IMR-90 (cell line): ENCODE data around the gene GNL1. TPM values are rescaled to one million over a fixed set of nuclear protein-coding genes. Genes with fewer than 3 reads are reported as not detected.
A peak's percentile ranks its signal among the peaks of the same experiment; 100 is the strongest.
"Not testable (repeated sequence)": the region's sequence is repeated elsewhere in the genome, so short reads cannot be mapped to it uniquely, and the experiment has no call there.

ENCODE experiments used
- ATAC-seq: fragments of 200-7000 bp; cut with Tn5 transposase; 2 replicates; pipeline ENCODE4 v1.9.1; 2020; ENCODE audit warnings: low read depth, mild to moderate bottlenecking, moderate library complexity
- BruUV-seq: library from RNA; stranded (reverse); fragments of 400-500 nt; replicated peaks from 2 replicates; lab custom pipeline; 2021; lab: Mats Ljungman, UMichigan
- CTCF ChIA-PET: fragments of 300-600 bp; formaldehyde crosslinking; extraction: SDS; loops from one replicate; lab custom pipeline; 2021; ENCODE audit warnings: antibody characterized with exemption; lab: Yijun Ruan, JAX
- POLR2A ChIA-PET: fragments of 300-600 bp; sonication (Branson Sonifier 250); formaldehyde crosslinking; loops from one replicate; lab custom pipeline; 2022; ENCODE audit warnings: antibody characterized with exemption; ENCODE audit not compliant: unreplicated experiment; lab: Charles Lee
- DNase-seq: peaks from one replicate; pipeline ENCODE4 v3.0.0; 2013
- H2AFZ ChIP-seq: replicated peaks from 2 replicates; pipeline ENCODE3; 2013; ENCODE audit warnings: low read length, mild to moderate bottlenecking; ENCODE audit not compliant: poor library complexity
- H2AK5ac ChIP-seq: 2 replicates; pipeline ENCODE4 v1.6.1; 2013; ENCODE audit warnings: low read depth, low read length, inconsistent platforms
- H2AK9ac ChIP-seq: replicated peaks from 2 replicates; pipeline ENCODE3; 2013; ENCODE audit warnings: mild to moderate bottlenecking, low read depth, low read length, moderate library complexity; ENCODE audit not compliant: poor library complexity
- H2BK120ac ChIP-seq: 2 replicates; pipeline ENCODE4 v1.6.1; 2013; ENCODE audit warnings: low read depth, low read length, inconsistent platforms
- H2BK15ac ChIP-seq: 3 replicates; pipeline ENCODE4 v1.6.1; 2013; ENCODE audit warnings: low read depth, low read length, inconsistent platforms
- H2BK20ac ChIP-seq: 2 replicates; pipeline ENCODE4 v1.6.1; 2013; ENCODE audit warnings: low read depth, mild to moderate bottlenecking, inconsistent platforms, low read length, moderate library complexity
- H2BK5ac ChIP-seq: 2 replicates; pipeline ENCODE4 v1.6.1; 2013; ENCODE audit warnings: mild to moderate bottlenecking, low read depth, low read length, inconsistent platforms; ENCODE audit not compliant: poor library complexity, severe bottlenecking
- H3K14ac ChIP-seq: replicated peaks from 2 replicates; pipeline ENCODE4 v1.6.1; 2013; ENCODE audit warnings: low read depth, low read length, inconsistent platforms
- H3K18ac ChIP-seq: 2 replicates; pipeline ENCODE4 v1.6.1; 2013; ENCODE audit warnings: low read depth, low read length, control low read depth
- H3K23ac ChIP-seq: 2 replicates; pipeline ENCODE4 v1.6.1; 2013; ENCODE audit warnings: low read depth, low read length, inconsistent platforms
- H3K27ac ChIP-seq: 2 replicates; pipeline ENCODE4 v1.5.1; 2013; ENCODE audit warnings: mild to moderate bottlenecking, control low read depth, low read length; ENCODE audit not compliant: insufficient read depth
- H3K27me3 ChIP-seq: 2 replicates; pipeline ENCODE4 v1.6.1; 2013; ENCODE audit warnings: low read length; ENCODE audit not compliant: control insufficient read depth, insufficient read depth
- H3K36me3 ChIP-seq: 2 replicates; pipeline ENCODE4 v1.6.1; 2013; ENCODE audit warnings: low read length, mixed read lengths; ENCODE audit not compliant: control insufficient read depth, insufficient read depth
- H3K4ac ChIP-seq: 2 replicates; pipeline ENCODE4 v1.6.1; 2013; ENCODE audit warnings: low read depth, low read length, inconsistent platforms
- H3K4me1 ChIP-seq: 2 replicates; pipeline ENCODE4 v1.6.1; 2013; ENCODE audit warnings: low read length, mixed read lengths; ENCODE audit not compliant: control insufficient read depth, insufficient read depth
- H3K4me2 ChIP-seq: 2 replicates; pipeline ENCODE4 v1.6.1; 2013; ENCODE audit warnings: low read depth, mild to moderate bottlenecking, control low read depth, low read length, moderate library complexity
- H3K4me3 ChIP-seq: 2 replicates; pipeline ENCODE4 v1.5.1; 2013; ENCODE audit warnings: low read depth, mild to moderate bottlenecking, control low read depth, low read length, moderate library complexity; ENCODE audit not compliant: insufficient read depth
- H3K56ac ChIP-seq: 2 replicates; pipeline ENCODE4 v1.6.1; 2013; ENCODE audit warnings: low read length, inconsistent platforms; ENCODE audit not compliant: insufficient read depth; ENCODE audit errors: extremely low read depth
- H3K79me1 ChIP-seq, 2 experiments: 2 replicates each; pipeline ENCODE4 v1.6.1; 2013; ENCODE audit warnings: low read length in 2 of 2, inconsistent platforms in 1 of 2, low read depth in 1 of 2
- H3K9ac ChIP-seq: 2 replicates; pipeline ENCODE4 v1.6.1; 2013; ENCODE audit warnings: low read depth, low read length, control low read depth
- H3K9me1 ChIP-seq: 2 replicates; pipeline ENCODE4 v1.6.1; 2013; ENCODE audit warnings: low read length, inconsistent platforms; ENCODE audit not compliant: insufficient read depth
- H3K9me3 ChIP-seq: 2 replicates; pipeline ENCODE4 v1.6.1; 2013; ENCODE audit warnings: low read length; ENCODE audit not compliant: control insufficient read depth, insufficient read depth
- H4K20me1 ChIP-seq: 2 replicates; pipeline ENCODE4 v1.6.1; 2013; ENCODE audit warnings: low read length, inconsistent platforms; ENCODE audit not compliant: insufficient read depth
- H4K5ac ChIP-seq: 2 replicates; pipeline ENCODE4 v1.6.1; 2013; ENCODE audit warnings: mild to moderate bottlenecking, low read depth, low read length, control low read depth
- H4K8ac ChIP-seq, 2 experiments: 2 replicates each; pipeline ENCODE4 v1.6.1; 2013; ENCODE audit warnings: low read depth in 2 of 2, low read length in 2 of 2, control low read depth in 1 of 2, inconsistent platforms in 1 of 2
- H4K91ac ChIP-seq: 2 replicates; pipeline ENCODE4 v1.6.1; 2013; ENCODE audit warnings: low read depth, low read length, inconsistent platforms; ENCODE audit not compliant: insufficient read depth
- WGBS, 2 experiments: methylation state at CpG; one replicate each; pipeline versions ENCODE4 v1.1.5 to v1.1.7; 2013; ENCODE audit warnings: missing lambda C conversion rate in 2 of 2; ENCODE audit not compliant: insufficient read length in 1 of 2; ENCODE audit errors: extremely low coverage in 2 of 2; 5-methylcytosine and 5-hydroxymethylcytosine counted together
- dilution Hi-C: fragments of 300-500 bp; cut with HindIII; formaldehyde crosslinking; loops from one replicate; pipeline ENCODE4 v1.14.3; 2018; ENCODE audit warnings: low sequenced_read_pairs; ENCODE audit not compliant: unreplicated experiment
- in situ Hi-C: fragments of 300-500 bp; cut with MboI; formaldehyde crosslinking; loops from 3 replicates; pipeline ENCODE4 v1.14.3; 2019; ENCODE audit warnings: low sequenced_read_pairs, inconsistent platforms, mixed read lengths
- intact Hi-C: fragments of 100-400 bp; cut with micrococcal nuclease; formaldehyde crosslinking; loops from 2 replicates; pipeline ENCODE4 v1.10.0; 2022
- polyA plus RNA-seq, 3 experiments: library from polyadenylated mRNA; depleted of rRNA; stranded (reverse); fragments of >200 nt; gene quantifications; 2 replicates each; pipeline ENCODE4 v1.2.3, GENCODE V29; 2012; ENCODE audit warnings: low replicate concordance in 1 of 3
- total RNA-seq: library from RNA; depleted of rRNA; stranded (reverse); fragments of >200 nt; gene quantifications from 2 replicates; pipeline ENCODE4 v1.2.3, GENCODE V29; 2012

GNL1 gene
- total and polyA plus RNA-seq, 2 of the 4 experiments (the other 2 are of a cell fraction) = 40.5 to 44.0 TPM

DNA sequence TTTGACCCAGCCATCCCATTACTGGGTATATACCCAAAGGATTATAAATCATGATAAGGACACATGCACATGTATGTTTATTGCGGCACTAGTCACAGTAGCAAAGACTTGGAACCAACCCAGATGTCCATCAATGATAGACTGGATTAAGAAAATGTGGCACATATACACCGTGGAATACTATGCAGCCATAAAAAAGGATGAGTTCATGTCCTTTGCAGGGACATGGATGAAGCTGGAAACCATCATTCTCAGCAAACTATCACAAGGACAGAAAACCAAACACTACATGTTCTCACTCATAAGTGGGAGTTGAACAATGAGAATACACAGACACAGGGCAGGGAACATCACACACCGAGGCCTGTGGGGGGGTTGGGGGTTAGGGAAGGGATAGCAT, 29.8 kb downstream of the GNL1 start:
- H2BK20ac ChIP-seq, H2BK120ac ChIP-seq, ATAC-seq, DNase-seq, intact Hi-C loops, H4K91ac ChIP-seq, H3K14ac ChIP-seq, H2BK15ac ChIP-seq, BruUV-seq, in situ Hi-C loops, H3K9ac ChIP-seq, H3K27ac ChIP-seq, H3K4me1 ChIP-seq, H3K23ac ChIP-seq, H2AFZ ChIP-seq, dilution Hi-C loops, H3K79me1 ChIP-seq, H3K9me1 ChIP-seq, H2BK5ac ChIP-seq, H3K4ac ChIP-seq, H3K4me3 ChIP-seq, H3K4me2 ChIP-seq, H4K20me1 ChIP-seq, H4K8ac ChIP-seq, POLR2A ChIA-PET, H3K27me3 ChIP-seq, H2AK9ac ChIP-seq, H3K9me3 ChIP-seq, H3K56ac ChIP-seq, H3K36me3 ChIP-seq, H2AK5ac ChIP-seq, H3K18ac ChIP-seq, H4K5ac ChIP-seq: not testable (repeated sequence)
- CTCF ChIA-PET = interaction anchor here (1.1 kb wide), 1 partner anchor 15 kb away, joined by 3 read pairs; no protein-coding TSS in a partner anchor
- no CpG with 5 or more reads among the region's 3 CpGs for WGBS, 2 experiments

DNA sequence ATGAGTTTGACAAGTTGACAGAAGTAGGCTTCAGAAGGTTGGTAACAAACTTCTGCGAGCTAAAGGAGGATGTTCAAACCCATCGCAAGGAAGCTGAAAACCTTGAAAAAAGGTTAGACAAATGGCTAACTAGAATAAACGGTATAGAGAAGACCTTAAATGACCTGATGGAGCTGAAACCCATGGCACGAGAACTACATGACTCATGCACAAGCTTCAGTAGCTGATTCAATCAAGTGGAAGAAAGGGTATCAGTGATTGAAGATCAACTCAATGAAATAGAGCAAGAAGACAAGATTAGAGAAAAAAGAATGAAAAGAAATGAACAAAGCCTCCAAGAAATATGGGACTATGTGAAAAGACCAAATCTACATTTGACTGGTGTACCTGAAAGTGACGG, 34.3 kb downstream of the GNL1 start:
- Histone ChIP-seq H4K91ac (peak overlapping the region; percentile 72; the same call in 1 of the 2 replicates), H2BK20ac (peak overlapping the region; percentile 80; the same call in 1 of the 2 replicates), H4K8ac (peak overlapping the region in 1 of 2 experiments; percentile 67; a peak in 2 of 4 replicates), H4K5ac (peak overlapping the region; percentile 63; the same call in 1 of the 2 replicates), H3K14ac (peak overlapping the region; percentile 41; the same call in 1 of the 2 replicates), H2AK5ac (peak overlapping the region; percentile 15; the same call in 1 of the 2 replicates), H2BK5ac (peak overlapping the region; percentile 76), H3K4ac (peak overlapping the region; percentile 83; the same call in 1 of the 2 replicates), H3K18ac (peak overlapping the region; percentile 64; the same call in 1 of the 2 replicates), H2BK15ac (0 out of 3 replicates have a peak overlapping the region, but pooled peaks have one; percentile 31), H2BK120ac (peak overlapping the region; percentile 82; the same call in 1 of the 2 replicates), H3K4me1 (peaks cover 11% of the 10 kb centered on the region)
- H2AFZ ChIP-seq, in situ Hi-C loops, H3K27me3 ChIP-seq, H4K20me1 ChIP-seq, H3K23ac ChIP-seq, intact Hi-C loops, H3K9me3 ChIP-seq, BruUV-seq, H3K4me3 ChIP-seq, H3K79me1 ChIP-seq, H3K4me2 ChIP-seq, H3K27ac ChIP-seq, ATAC-seq, dilution Hi-C loops, H3K56ac ChIP-seq, H2AK9ac ChIP-seq, H3K9me1 ChIP-seq, H3K9ac ChIP-seq, H3K36me3 ChIP-seq, POLR2A ChIA-PET: not testable (repeated sequence)
- DNase-seq = peak; percentile 32
- CTCF ChIA-PET = interaction anchor here (1.1 to 1.9 kb wide), 3 partner anchors 10 to 19 kb away, joined by 3 to 5 read pairs (median 5); no protein-coding TSS in a partner anchor
- WGBS, 2 experiments = no CpG with 5 or more reads among the region's 5 CpGs
